Nephron (organoid): Measurements from ENCODE around the gene FIBCD1.

Source experiments
- H3K27ac Mint-ChIP-seq, 3 experiments: 2 replicates each; pipeline ENCODE4 v1.8.0; 2020; ENCODE audit warnings: mixed read lengths in 3 of 3, mild to moderate bottlenecking in 2 of 3, moderate library complexity in 1 of 3
- H3K27me3 Mint-ChIP-seq: 2 replicates; pipeline ENCODE4 v1.8.0; 2021; ENCODE audit warnings: low read depth, mild to moderate bottlenecking, moderate library complexity, mixed read lengths
- H3K36me3 Mint-ChIP-seq: 2 replicates; pipeline ENCODE4 v1.8.0; 2020; ENCODE audit warnings: low read depth, mixed read lengths
- H3K4me1 Mint-ChIP-seq: 2 replicates; pipeline ENCODE4 v1.8.0; 2020; ENCODE audit warnings: mixed read lengths
- H3K4me3 Mint-ChIP-seq, 3 experiments: 2 replicates each; pipeline ENCODE4 v1.8.0; 2020; ENCODE audit warnings: mild to moderate bottlenecking in 3 of 3, mixed read lengths in 3 of 3, moderate library complexity in 2 of 3
- H3K9me3 Mint-ChIP-seq: 2 replicates; pipeline ENCODE4 v1.8.0; 2020; ENCODE audit warnings: mixed read lengths
- TF ChIP-seq, protein P1 (sequence below), 3 experiments: fragments of 200-600 bp; sonication (generic); IDR thresholded peaks; one replicate each; pipeline ENCODE4 v1.5.0; 2021; ENCODE audit warnings: antibody characterized with exemption in 3 of 3; ENCODE audit not compliant: unreplicated experiment in 3 of 3

FIBCD1 gene

GRCh38 chr9:130940693-130941576 lies 1.9 kb upstream of the FIBCD1 start:
- peaks cover 88% of the 10 kb centered on the region for H3K27me3 Mint-ChIP-seq
- no peaks in the 10 kb centered on the region for H3K36me3 Mint-ChIP-seq
- TF ChIP-seq, protein P1, sequence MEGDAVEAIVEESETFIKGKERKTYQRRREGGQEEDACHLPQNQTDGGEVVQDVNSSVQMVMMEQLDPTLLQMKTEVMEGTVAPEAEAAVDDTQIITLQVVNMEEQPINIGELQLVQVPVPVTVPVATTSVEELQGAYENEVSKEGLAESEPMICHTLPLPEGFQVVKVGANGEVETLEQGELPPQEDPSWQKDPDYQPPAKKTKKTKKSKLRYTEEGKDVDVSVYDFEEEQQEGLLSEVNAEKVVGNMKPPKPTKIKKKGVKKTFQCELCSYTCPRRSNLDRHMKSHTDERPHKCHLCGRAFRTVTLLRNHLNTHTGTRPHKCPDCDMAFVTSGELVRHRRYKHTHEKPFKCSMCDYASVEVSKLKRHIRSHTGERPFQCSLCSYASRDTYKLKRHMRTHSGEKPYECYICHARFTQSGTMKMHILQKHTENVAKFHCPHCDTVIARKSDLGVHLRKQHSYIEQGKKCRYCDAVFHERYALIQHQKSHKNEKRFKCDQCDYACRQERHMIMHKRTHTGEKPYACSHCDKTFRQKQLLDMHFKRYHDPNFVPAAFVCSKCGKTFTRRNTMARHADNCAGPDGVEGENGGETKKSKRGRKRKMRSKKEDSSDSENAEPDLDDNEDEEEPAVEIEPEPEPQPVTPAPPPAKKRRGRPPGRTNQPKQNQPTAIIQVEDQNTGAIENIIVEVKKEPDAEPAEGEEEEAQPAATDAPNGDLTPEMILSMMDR (IDR thresholded peaks at IDR 0.05; ENCODE audit: unreplicated experiment in 3 of 3): peak; percentile 77 to 90 (median 84)
- peak overlapping the region; percentile 50 to 76 (median 56) for H3K4me3 Mint-ChIP-seq
- no peaks in the 10 kb centered on the region for H3K9me3 Mint-ChIP-seq
- peaks cover 9% of the 10 kb centered on the region for H3K4me1 Mint-ChIP-seq
- H3K27ac Mint-ChIP-seq: no peak overlapping the region

DNA sequence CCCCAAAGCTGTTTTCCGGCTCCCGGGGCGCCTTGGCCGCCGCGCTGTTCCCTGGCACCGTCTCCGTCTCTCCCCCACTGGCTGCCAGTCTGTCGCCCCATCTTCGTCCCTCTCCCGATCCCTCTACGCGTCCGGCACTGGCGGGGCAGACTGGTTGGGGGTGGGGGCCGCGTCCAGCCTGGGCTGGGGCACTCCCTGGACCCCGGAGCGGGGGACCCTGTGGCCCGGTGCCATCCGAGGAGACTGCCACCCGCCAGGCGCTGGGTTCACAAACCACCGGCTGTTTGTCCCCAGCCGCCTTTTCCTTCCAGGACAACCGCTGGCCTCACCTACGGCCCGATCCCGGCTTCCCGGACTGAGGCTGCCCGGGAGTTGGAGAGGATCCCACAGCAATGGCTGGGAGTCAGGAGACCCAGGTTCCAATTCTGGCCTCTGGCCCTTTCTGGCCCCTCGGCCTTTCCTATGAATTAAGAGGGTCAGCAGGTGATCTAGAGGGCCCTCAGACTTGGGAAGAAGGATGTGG lies 1.0 kb upstream of the FIBCD1 start:
- Mint-ChIP-seq H3K9me3 (no peaks in the 10 kb centered on the region), H3K27ac (no peak overlapping the region), H3K4me1 (peaks cover 13% of the 10 kb centered on the region), H3K4me3 (peak overlapping the region in 1 of 3 experiments; percentile 65), H3K27me3 (peaks cover 88% of the 10 kb centered on the region), H3K36me3 (no peaks in the 10 kb centered on the region)
- TF ChIP-seq, protein P1 (IDR thresholded peaks at IDR 0.05; ENCODE audit: unreplicated experiment in 3 of 3): no peak

GRCh38 chr9:130939405-130940026 lies 469 bp upstream of the FIBCD1 start:
- Mint-ChIP-seq H3K36me3 (no peaks in the 10 kb centered on the region), H3K4me3 (peak overlapping the region in 2 of 3 experiments; percentile 61 to 65)
- TF ChIP-seq, protein P1 (IDR thresholded peaks at IDR 0.05; ENCODE audit: unreplicated experiment in 3 of 3): no peak

DNA sequence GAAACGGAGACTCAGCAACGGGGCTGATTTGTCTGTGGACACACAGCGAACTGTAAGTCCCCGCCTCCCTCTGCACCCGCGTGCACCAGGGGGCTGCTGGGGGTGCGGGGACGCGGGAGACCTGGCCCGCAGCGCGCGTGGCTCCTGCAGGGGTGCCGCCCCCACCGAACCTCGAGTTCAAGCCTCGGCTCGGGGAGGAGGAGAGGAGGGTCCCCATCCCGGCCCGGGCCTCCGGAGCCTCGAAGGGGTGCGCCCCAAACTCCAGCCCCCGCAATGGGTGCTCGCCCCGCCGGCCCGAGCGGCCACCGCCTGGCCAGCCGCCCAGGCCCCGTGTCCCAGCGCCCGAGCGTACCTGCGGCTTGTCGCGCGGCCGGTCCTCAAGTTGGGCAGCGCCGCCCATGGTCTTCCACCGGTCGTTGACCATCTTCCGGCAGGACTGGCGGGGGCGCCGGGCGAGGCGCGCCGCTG lies 829 bp downstream of the FIBCD1 start:
- Mint-ChIP-seq H3K4me1 (peaks cover 16% of the 10 kb centered on the region), H3K4me3 (peak overlapping the region; percentile 69 to 82 (median 73)), H3K27ac (no peak overlapping the region), H3K9me3 (no peaks in the 10 kb centered on the region), H3K27me3 (peaks cover 88% of the 10 kb centered on the region), H3K36me3 (no peaks in the 10 kb centered on the region)
- TF ChIP-seq, protein P1 (IDR thresholded peaks at IDR 0.05; ENCODE audit: unreplicated experiment in 3 of 3): no peak

More at GRCh38 chr9:130939405-130940026, 469 bp upstream of the FIBCD1 start:
- Mint-ChIP-seq H3K27me3 (peaks cover 88% of the 10 kb centered on the region), H3K9me3 (no peaks in the 10 kb centered on the region), H3K27ac (no peak overlapping the region), H3K4me1 (peaks cover 16% of the 10 kb centered on the region)

- TF ChIP-seq, protein P1 (IDR thresholded peaks at IDR 0.05; ENCODE audit: unreplicated experiment in 3 of 3): no peak
- H3K4me3 Mint-ChIP-seq: peak overlapping the region; percentile 69 to 87 (median 79)
- H3K4me1 Mint-ChIP-seq: peaks cover 20% of the 10 kb centered on the region
- H3K36me3 Mint-ChIP-seq: no peaks in the 10 kb centered on the region
- H3K27me3 Mint-ChIP-seq: peaks cover 89% of the 10 kb centered on the region
- H3K9me3 Mint-ChIP-seq: no peaks in the 10 kb centered on the region
- no peak overlapping the region for H3K27ac Mint-ChIP-seq
These were observed 1.6 kb downstream of the FIBCD1 start for GRCh38 chr9:130937146-130938076.
